Measurements from ENCODE around the gene ZNF429.

ZNF429 gene

GRCh38 chr19:21604351-21604926 is 99.0 kb downstream of the ZNF429 start:
- CTCF ChIA-PET, result interaction anchor here (1.2 to 1.7 kb wide), 4 partner anchors 15 to 41 kb away, joined by 3 to 6 read pairs (median 4); no protein-coding TSS in a partner anchor
- peak overlapping the region; percentile 55 to 92 for H3K27ac ChIP-seq (ENCODE audit: insufficient read depth in 1 of 2, low read depth in 1 of 2, low read length in 2 of 2, poor library complexity in 1 of 2, severe bottlenecking in 2 of 2)
- POLR2A ChIA-PET, result interaction anchor here (0.8 to 2.6 kb wide), 6 partner anchors 8 to 99 kb away, joined by 3 to 10 read pairs (median 5); partner anchors contain the start of gene ZNF429

More at GRCh38 chr19:21604351-21604926, 99.0 kb downstream of the ZNF429 start:
- peak; percentile 46 to 82 (median 81) for DNase-seq
- 6% methylated on average over 4 of the region's 4 CpGs for WGBS (ENCODE audit: insufficient coverage)
- peaks cover 22 to 70% (median 42%) of the 10 kb centered on the region in 4 experiments for H3K4me1 ChIP-seq (ENCODE audit: control extremely low read depth in 1 of 4, control insufficient read depth in 4 of 4, insufficient read depth in 4 of 4, low read length in 3 of 4)
- H3K4me3 ChIP-seq (ENCODE audit: control insufficient read depth in 1 of 7, extremely low read depth in 1 of 7, insufficient read depth in 4 of 7, low read depth in 2 of 7, low read length in 6 of 7), result peak overlapping the region in 6 of 7 experiments; percentile 55 to 77 (median 66)
- H3K27me3 ChIP-seq (replicated peaks in 2 of 5; ENCODE audit: control insufficient read depth in 4 of 5, insufficient read depth in 5 of 5, low read length in 4 of 5), result no peaks in the 10 kb centered on the region
- H3K9me3 ChIP-seq (ENCODE audit: control extremely low read depth in 1 of 5, control insufficient read depth in 4 of 5, insufficient read depth in 2 of 5, low read depth in 1 of 5, low read length in 4 of 5), result no peaks in the 10 kb centered on the region
- H3K36me3 ChIP-seq (ENCODE audit: control insufficient read depth in 4 of 4, insufficient read depth in 4 of 4, low read length in 3 of 4), result no peaks in the 10 kb centered on the region

Measured in common myeloid progenitor, CD34-positive (primary cell).